ENCODE results near the gene PRPF19.

DNA sequence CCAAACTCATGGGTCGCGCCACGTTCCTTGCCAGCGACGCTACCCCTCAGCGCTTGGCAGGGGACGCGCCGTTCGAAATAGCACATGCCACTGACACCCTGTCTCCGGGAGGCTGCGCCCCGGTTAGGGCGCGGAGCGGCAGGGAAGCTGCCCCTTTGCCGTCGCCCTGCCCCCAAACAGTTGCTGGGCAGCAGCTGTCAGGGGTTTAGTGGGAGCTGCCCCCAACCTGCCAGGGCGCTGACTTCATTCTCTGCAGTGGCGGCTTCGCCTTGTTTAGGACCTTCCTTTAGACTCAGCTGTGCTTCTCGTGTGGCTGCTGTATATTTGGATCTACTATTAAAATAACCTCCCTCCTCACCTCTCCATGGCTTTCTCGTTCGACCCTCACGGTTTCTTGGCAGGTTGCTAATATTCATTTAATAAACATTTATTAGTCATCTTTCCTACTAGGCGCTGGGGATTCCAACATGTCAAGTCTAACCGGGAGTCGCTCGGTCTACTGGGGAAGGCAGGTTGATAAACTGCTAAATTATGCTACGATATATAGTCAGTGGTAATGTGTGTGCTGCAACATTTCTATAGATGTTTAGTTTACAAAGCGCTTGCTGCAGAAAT, 8.4 kb upstream of the PRPF19 start:
- TF ChIP-seq, protein P1, sequence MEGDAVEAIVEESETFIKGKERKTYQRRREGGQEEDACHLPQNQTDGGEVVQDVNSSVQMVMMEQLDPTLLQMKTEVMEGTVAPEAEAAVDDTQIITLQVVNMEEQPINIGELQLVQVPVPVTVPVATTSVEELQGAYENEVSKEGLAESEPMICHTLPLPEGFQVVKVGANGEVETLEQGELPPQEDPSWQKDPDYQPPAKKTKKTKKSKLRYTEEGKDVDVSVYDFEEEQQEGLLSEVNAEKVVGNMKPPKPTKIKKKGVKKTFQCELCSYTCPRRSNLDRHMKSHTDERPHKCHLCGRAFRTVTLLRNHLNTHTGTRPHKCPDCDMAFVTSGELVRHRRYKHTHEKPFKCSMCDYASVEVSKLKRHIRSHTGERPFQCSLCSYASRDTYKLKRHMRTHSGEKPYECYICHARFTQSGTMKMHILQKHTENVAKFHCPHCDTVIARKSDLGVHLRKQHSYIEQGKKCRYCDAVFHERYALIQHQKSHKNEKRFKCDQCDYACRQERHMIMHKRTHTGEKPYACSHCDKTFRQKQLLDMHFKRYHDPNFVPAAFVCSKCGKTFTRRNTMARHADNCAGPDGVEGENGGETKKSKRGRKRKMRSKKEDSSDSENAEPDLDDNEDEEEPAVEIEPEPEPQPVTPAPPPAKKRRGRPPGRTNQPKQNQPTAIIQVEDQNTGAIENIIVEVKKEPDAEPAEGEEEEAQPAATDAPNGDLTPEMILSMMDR (IDR thresholded peaks at IDR 0.05; ENCODE audit: insufficient read depth, low read depth, low read length): no peak
- no peak for TF ChIP-seq EZH2 (IDR thresholded peaks at IDR 0.05; ENCODE audit: insufficient read depth, low read length)

All from astrocyte (in vitro differentiated cells and primary cell).